HepG2 (cell line): ENCODE measurements around the gene GRK4. TPM values are rescaled to one million over a fixed set of nuclear protein-coding genes. Genes with fewer than 3 reads are reported as not detected.

Experiments
- CBX5 ChIP-seq: sonication (generic); formaldehyde crosslinking; IDR thresholded peaks from 2 replicates; pipeline ENCODE4 v1.4.0; 2020; ENCODE audit warnings: missing genetic modification reagents, borderline replicate concordance
- CREB3 ChIP-seq: sonication (generic); formaldehyde crosslinking; IDR thresholded peaks from 2 replicates; pipeline ENCODE4 v1.5.0; 2020; ENCODE audit warnings: missing genetic modification reagents
- HMG20A ChIP-seq: IDR thresholded peaks from 2 replicates; pipeline ENCODE4 v1.6.1; 2016; ENCODE audit warnings: borderline replicate concordance
- NCOA1 ChIP-seq: sonication (generic); formaldehyde crosslinking; IDR thresholded peaks from 2 replicates; pipeline ENCODE4 v1.9.0; 2021; ENCODE audit warnings: missing genetic modification reagents
- NFYB ChIP-seq: sonication (generic); formaldehyde crosslinking; IDR thresholded peaks from 2 replicates; pipeline ENCODE4 v1.4.0; 2020; ENCODE audit warnings: missing genetic modification reagents
- PRMT3 ChIP-seq: sonication (generic); formaldehyde crosslinking; IDR thresholded peaks from 2 replicates; pipeline ENCODE4 v1.8.1; 2022; ENCODE audit warnings: low read depth, mild to moderate bottlenecking, moderate library complexity, missing genetic modification reagents, borderline replicate concordance
- ZMAT3 ChIP-seq: sonication (generic); formaldehyde crosslinking; conservative IDR thresholded peaks from 2 replicates; pipeline ENCODE4 v1.7.0; 2021; ENCODE audit warnings: missing genetic modification reagents
- ZNF337 ChIP-seq: sonication (generic); formaldehyde crosslinking; IDR thresholded peaks from 2 replicates; pipeline ENCODE4 v1.5.1; 2020; ENCODE audit warnings: missing genetic modification reagents, low read depth, mild to moderate bottlenecking, borderline replicate concordance
- ZNF484 ChIP-seq: sonication (generic); formaldehyde crosslinking; IDR thresholded peaks from 2 replicates; pipeline ENCODE4 v1.5.1; 2020; ENCODE audit warnings: mild to moderate bottlenecking, low read depth, missing genetic modification reagents, borderline replicate concordance
- ZNF749 ChIP-seq: sonication (generic); formaldehyde crosslinking; IDR thresholded peaks from 2 replicates; pipeline ENCODE4 v1.8.0; 2022; ENCODE audit warnings: mild to moderate bottlenecking, missing genetic modification reagents, moderate library complexity, borderline replicate concordance
- ZNF777 ChIP-seq: sonication (generic); formaldehyde crosslinking; IDR thresholded peaks from 2 replicates; pipeline ENCODE4 v1.4.0; 2020; ENCODE audit warnings: missing genetic modification reagents
- polyA plus RNA-seq, 8 experiments: library from polyadenylated mRNA; depleted of rRNA in 3 of 8; stranded (reverse) in 7 of 8; unstranded in 1 of 8; fragments of >200 nt; fragmentation: Illumina TruSeq in 4 of 8; extraction: Trizol in 4 of 8; gene quantifications; 2 replicates each; pipeline versions ENCODE4 v1.2.1 to v1.2.3, GENCODE V29; 2011 to 2016; ENCODE audit warnings: low read depth in 4 of 8, missing spikeins in 1 of 8, mixed read lengths in 1 of 8; ENCODE audit not compliant: insufficient read depth in 1 of 8
- total RNA-seq, 5 experiments: library from RNA; depleted of rRNA; stranded (reverse); fragments of >200 nt; fragmentation: Illumina TruSeq; extraction: Trizol; gene quantifications; 2 replicates each; pipeline ENCODE4 v1.2.3, GENCODE V29; 2016; ENCODE audit warnings: low read depth in 1 of 5
- TF ChIP-seq, protein P1 (sequence below): sonication (generic); formaldehyde crosslinking; IDR thresholded peaks from 2 replicates; pipeline ENCODE4 v1.4.0; 2020; ENCODE audit warnings: mild to moderate bottlenecking, missing genetic modification reagents
- TF ChIP-seq, protein P2 (sequence below): sonication (generic); formaldehyde crosslinking; conservative IDR thresholded peaks from 2 replicates; pipeline ENCODE4 v1.8.0; 2022; ENCODE audit warnings: mild to moderate bottlenecking, moderate library complexity, missing genetic modification reagents
- TF ChIP-seq, protein P3 (sequence below): sonication (generic); formaldehyde crosslinking; IDR thresholded peaks from 2 replicates; pipeline ENCODE4 v1.5.0; 2020; ENCODE audit warnings: mild to moderate bottlenecking, missing genetic modification reagents, borderline replicate concordance

Gene GRK4
- total and polyA plus RNA-seq, 2 of the 13 experiments (the other 11 are each of a cell fraction or from before 2014, with no cell fraction given) = 1.8 to 2.0 TPM

DNA sequence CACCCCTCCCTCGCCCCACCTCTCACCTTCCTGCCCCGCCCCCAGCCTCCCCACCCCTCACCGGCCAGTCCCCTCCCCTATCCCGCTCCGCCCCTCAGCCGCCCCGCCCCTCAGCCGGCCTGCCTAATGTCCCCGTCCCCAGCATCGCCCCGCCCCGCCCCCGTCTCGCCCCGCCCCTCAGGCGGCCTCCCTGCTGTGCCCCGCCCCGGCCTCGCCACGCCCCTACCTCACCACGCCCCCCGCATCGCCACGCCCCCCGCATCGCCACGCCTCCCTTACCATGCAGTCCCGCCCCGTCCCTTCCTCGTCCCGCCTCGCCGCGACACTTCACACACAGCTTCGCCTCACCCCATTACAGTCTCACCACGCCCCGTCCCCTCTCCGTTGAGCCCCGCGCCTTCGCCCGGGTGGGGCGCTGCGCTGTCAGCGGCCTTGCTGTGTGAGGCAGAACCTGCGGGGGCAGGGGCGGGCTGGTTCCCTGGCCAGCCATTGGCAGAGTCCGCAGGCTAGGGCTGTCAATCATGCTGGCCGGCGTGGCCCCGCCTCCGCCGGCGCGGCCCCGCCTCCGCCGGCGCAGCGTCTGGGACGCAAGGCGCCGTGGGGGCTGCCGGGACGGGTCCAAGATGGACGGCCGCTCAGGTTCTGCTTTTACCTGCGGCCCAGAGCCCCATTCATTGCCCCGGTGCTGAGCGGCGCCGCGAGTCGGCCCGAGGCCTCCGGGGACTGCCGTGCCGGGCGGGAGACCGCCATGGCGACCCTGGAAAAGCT lies 110.9 kb downstream of the GRK4 start, which contains the start of the genes HTT and HTT-AS (continued):
- TF ChIP-seq PRMT3 (CRISPR knock-in tag) = no peak
- TF ChIP-seq, protein P1, sequence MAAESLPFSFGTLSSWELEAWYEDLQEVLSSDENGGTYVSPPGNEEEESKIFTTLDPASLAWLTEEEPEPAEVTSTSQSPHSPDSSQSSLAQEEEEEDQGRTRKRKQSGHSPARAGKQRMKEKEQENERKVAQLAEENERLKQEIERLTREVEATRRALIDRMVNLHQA (CRISPR knock-in tag) = no peak
- TF ChIP-seq NCOA1 = no peak
- TF ChIP-seq NFYB = peak; percentile 85
- no peak for TF ChIP-seq CREB3
- TF ChIP-seq ZNF337 = no peak
- no peak for TF ChIP-seq ZNF484 (CRISPR knock-in tag)
- TF ChIP-seq, protein P2, sequence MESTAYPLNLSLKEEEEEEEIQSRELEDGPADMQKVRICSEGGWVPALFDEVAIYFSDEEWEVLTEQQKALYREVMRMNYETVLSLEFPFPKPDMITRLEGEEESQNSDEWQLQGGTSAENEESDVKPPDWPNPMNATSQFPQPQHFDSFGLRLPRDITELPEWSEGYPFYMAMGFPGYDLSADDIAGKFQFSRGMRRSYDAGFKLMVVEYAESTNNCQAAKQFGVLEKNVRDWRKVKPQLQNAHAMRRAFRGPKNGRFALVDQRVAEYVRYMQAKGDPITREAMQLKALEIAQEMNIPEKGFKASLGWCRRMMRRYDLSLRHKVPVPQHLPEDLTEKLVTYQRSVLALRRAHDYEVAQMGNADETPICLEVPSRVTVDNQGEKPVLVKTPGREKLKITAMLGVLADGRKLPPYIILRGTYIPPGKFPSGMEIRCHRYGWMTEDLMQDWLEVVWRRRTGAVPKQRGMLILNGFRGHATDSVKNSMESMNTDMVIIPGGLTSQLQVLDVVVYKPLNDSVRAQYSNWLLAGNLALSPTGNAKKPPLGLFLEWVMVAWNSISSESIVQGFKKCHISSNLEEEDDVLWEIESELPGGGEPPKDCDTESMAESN (CRISPR knock-in tag) = no peak
- no peak for TF ChIP-seq ZNF777 (CRISPR knock-in tag)
- TF ChIP-seq ZMAT3 (CRISPR knock-in tag) = peak; percentile 86
- TF ChIP-seq, protein P3, sequence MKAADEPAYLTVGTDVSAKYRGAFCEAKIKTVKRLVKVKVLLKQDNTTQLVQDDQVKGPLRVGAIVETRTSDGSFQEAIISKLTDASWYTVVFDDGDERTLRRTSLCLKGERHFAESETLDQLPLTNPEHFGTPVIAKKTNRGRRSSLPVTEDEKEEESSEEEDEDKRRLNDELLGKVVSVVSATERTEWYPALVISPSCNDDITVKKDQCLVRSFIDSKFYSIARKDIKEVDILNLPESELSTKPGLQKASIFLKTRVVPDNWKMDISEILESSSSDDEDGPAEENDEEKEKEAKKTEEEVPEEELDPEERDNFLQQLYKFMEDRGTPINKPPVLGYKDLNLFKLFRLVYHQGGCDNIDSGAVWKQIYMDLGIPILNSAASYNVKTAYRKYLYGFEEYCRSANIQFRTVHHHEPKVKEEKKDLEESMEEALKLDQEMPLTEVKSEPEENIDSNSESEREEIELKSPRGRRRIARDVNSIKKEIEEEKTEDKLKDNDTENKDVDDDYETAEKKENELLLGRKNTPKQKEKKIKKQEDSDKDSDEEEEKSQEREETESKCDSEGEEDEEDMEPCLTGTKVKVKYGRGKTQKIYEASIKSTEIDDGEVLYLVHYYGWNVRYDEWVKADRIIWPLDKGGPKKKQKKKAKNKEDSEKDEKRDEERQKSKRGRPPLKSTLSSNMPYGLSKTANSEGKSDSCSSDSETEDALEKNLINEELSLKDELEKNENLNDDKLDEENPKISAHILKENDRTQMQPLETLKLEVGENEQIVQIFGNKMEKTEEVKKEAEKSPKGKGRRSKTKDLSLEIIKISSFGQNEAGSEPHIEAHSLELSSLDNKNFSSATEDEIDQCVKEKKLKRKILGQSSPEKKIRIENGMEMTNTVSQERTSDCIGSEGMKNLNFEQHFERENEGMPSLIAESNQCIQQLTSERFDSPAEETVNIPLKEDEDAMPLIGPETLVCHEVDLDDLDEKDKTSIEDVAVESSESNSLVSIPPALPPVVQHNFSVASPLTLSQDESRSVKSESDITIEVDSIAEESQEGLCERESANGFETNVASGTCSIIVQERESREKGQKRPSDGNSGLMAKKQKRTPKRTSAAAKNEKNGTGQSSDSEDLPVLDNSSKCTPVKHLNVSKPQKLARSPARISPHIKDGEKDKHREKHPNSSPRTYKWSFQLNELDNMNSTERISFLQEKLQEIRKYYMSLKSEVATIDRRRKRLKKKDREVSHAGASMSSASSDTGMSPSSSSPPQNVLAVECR (CRISPR knock-in tag) = peak; percentile 35; the same call in 1 of the 2 replicates
- TF ChIP-seq HMG20A (CRISPR knock-in tag) = no peak
- TF ChIP-seq CBX5 = no peak
- no peak for TF ChIP-seq ZNF749 (CRISPR knock-in tag)
